Retina (tissue), 1 donor: ENCODE results near the gene DIP2C.
"Not testable (repeated sequence)": the region's sequence is repeated elsewhere in the genome, so short reads cannot be mapped to it uniquely, and the experiment has no call there.

Experiments used
- DNase-seq: peaks from one replicate; pipeline ENCODE4 v3.0.0-alpha.2; 2016

DIP2C gene

DNA sequence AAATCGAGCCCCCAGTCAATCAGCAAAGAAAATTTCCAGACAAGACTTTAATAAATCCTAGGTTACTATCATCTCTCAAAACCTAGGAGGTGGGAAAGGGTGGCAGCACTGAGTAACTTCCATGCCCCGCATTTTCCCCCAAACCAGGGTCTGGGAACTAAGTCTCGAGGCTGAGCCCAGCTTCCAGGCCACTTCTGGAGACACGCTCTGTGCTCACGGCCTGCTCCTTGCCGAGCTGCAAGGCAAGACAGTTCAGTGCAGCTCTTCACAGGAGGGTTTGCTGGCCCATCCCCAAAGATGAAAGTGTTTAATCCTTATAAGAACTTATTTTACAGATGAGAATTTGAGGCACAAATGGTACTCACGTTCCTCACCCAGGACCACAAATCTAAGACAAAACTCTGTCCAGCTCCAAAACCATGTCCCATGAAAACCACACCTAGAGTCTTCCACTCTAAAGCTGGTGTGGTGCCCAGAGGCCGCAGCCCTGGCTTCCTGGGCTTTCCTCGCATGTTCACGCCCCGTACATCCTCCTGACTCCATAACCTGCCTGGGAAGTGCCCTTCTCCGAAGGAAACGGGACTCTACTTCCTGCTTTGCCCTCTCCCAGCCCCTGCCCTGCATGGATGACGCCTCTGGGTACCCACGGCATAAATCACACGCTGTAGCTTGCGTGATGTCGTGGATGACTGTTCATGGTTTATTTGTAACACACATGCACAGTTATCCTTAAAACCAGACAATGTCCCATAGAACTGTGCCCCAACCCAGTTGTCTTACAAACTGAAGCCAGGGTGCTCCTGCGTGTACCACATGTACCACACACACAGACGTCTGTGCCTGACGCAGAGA, 201.2 kb downstream of the DIP2C start:
- DNase-seq: no peak

- no peak for DNase-seq
These were observed 202.7 kb downstream of the DIP2C start for GRCh38 chr10:486666-487322.

- DNase-seq: no peak
These were observed 203.3 kb downstream of the DIP2C start for GRCh38 chr10:486206-486605.

DNA sequence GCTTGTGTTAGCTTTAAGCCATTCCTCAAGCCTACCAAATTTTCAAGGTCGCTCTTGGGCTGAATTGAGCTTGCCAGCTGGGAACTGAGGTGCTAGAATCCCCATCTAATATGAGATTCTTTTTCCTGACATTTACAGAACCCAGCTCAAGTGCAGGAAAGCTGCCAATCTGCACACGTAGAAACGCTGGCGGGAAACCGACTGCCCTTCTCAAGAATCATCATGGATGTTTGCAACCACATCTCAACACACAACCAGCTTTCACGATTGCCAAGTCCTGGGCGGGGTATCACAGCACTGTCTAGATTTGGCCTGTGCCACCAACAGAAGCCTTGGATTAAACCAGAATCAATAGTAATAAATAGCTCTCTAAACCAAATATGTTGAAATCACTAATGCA, 203.7 kb downstream of the DIP2C start:
- DNase-seq: no peak

- DNase-seq: peak; percentile 52
These were observed 204.4 kb downstream of the DIP2C start for GRCh38 chr10:484925-485661.

- peak; percentile 67 for DNase-seq
These were observed 205.0 kb downstream of the DIP2C start for GRCh38 chr10:484441-484924.

DNA sequence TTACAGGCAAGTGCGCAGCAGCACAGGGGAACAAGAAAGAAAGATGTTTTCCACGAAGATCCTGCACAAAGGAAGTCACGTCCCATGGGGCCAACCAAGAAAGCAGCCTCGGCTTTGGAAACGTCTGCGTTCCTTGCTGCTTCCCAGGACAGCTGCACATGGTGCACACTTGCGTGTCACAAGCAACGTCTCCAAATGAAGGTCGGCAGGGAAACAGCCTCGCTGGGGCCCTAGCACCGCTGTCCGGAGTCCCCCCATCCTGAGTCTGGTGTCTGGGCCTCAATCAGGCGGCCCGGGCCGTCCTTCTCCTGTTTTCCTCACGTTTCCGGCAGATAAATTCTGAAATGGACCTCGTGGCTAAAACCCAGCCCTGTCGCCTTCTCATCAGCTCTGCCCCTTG, 206.2 kb downstream of the DIP2C start:
- no peak for DNase-seq

DNA sequence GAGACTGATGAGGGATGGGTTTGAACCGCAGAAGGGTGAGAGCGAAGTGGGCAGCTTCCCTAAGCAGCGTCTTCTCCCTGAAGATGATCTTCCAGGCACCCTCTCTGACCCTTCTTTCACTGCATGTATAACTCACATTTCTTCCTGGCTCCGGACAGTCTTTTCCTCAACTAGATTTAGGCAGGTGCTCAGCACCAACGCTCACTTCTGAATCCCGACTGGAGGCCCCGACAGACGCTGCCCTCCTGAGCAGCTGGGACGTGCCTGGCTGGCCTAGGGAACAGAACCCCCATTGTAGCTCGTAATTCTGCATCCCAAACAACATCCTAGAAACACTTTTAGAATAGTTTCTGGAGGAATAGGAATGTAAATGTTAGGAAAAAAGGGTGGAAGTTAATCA, 206.6 kb downstream of the DIP2C start:
- DNase-seq: no peak

GRCh38 chr10:482051-482501, 207.4 kb downstream of the DIP2C start:
- no peak for DNase-seq

DNA sequence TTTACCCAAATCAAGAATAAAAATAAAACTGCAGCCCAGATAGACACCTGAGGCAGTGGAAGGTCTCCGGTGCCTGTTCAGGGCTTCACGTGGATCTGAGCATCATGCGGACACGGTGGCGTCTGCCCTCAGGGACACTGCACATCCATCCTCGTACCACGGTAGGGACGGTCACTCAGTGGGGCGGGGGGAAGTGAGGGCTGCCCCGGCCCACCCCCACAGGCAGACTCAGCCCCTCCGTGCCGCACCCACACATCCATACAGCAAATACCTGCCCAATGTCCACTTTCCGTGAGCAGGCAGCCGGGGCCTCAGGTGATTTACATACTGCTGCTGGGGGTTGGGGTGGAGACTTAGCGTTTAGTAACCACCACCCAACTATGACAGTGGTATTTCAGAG, 207.8 kb downstream of the DIP2C start:
- no peak for DNase-seq

GRCh38 chr10:480928-481552, 208.4 kb downstream of the DIP2C start:
- DNase-seq: no peak

- DNase-seq: no peak
These were observed 209.0 kb downstream of the DIP2C start for GRCh38 chr10:480498-480927.

DNA sequence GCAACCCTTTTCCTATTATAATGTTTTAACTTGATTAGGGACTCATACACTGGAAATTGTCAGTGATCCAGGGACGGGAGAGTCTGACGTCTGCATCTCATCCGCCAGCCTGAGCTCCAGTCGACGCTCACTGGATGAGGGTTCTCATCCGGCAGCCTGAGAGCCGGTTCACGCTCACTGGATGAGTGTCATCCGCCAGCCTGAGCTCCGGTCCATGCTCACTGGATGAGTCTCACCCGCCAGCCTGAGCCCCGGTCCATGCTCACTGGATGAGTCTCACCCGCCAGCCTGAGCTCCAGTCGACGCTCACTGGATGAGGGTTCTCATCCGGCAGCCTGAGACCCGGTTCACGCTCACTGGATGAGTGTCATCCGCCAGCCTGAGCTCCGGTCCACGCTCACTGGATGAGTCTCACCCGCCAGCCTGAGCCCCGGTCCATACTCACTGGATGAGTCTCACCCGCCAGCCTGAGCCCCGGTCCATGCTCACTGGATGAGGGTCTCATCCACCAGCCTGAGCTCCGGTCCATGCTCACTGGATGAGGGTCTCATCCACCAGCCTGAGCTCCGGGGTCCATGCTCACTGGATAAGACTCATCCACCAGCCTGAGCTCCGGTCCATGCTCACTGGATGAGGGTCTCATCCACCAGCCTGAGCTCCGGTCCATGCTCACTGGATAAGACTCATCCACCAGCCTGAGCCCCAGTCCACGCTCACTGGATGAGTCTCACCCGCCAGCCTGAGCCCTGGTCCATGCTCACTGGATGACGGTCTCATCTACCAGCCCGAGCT, 209.6 kb downstream of the DIP2C start:
- DNase-seq: not testable (repeated sequence)

DNA sequence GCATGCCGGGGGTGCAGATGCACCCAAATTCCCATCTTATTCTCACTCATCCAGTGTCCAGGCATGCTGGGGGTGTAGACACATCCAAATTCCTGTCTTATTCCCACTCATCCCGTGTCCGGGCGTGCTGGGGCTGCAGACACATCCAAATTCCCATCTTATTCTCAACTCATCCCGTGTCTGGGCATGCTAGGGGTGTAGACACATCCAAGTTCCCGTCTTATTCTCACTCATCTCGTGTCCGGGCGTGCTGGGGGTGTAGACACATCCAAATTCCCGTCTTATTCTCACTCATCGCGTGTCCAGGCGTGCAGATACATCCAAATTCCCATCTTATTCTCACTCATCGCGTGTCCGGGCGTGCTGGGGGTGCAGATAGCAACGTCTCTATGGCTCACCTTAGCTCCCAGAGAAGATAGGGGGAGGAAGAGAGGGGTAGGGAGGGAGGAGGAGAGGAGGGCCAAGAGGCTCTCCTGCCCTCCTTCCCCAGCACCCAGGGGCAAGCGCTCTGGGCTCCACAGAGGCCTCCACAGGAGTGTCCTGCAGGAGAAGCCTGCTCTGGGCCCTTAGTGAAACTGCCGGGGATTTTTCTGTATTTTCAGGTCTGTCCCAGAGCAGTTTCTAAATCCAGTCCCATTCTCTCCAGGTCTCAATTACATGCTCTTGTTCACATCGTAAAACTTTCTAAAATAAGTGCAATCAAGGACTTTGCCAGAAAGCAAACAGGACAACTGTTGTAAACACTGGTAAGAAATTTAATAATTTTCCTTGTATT, 210.8 kb downstream of the DIP2C start:
- DNase-seq: no peak

- no peak for DNase-seq
These were observed 211.8 kb downstream of the DIP2C start for GRCh38 chr10:477620-478019.

DNA sequence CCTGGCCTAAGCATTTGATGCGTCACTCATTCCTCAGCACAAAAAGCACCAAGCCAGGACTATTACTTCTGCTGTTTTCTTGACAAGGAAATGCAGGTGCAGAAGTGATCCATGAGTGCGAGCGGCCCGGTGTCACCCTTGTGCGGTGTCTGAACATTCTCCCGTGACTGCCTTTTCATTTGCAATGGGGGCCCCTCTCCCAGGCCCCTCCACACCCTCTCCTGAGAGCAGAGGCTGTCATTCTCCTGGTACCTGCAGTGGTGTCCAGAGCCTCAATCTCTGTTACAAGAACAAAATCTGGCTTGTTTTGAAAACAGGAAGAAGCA, 213.1 kb downstream of the DIP2C start:
- no peak for DNase-seq

- no peak for DNase-seq
These were observed 213.6 kb downstream of the DIP2C start for GRCh38 chr10:475709-476454.

GRCh38 chr10:474946-475345, 214.5 kb downstream of the DIP2C start:
- DNase-seq: no peak

DNA sequence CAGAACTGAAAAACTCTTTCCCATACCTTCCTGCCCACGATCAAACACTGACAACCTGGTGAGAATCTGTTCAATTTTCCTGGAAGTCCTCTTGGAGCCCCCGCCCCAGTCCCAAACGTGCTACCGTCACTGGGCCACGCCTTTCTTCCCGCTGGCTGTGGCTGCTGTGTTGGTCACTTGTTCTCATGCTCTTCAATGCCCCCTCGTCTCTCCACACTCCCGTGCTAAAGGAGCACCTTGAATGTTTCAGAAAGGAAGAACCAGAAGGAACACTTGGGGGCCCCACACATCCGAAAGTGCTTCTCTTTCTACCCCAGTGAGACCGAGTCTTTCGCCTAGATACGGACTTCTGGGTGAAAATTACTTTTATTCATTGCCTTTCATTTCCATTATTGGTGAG, 215.1 kb downstream of the DIP2C start:
- DNase-seq: no peak

GRCh38 chr10:472241-472910, 217.1 kb downstream of the DIP2C start:
- no peak for DNase-seq
